Esophagus (tissue), 2 donors: ENCODE measurements around the gene SFMBT2. TPM values are rescaled to one million over a fixed set of nuclear protein-coding genes. Genes with fewer than 3 reads are reported as not detected.

ENCODE experiments used
- H3K27ac ChIP-seq, 2 donors: one replicate each; pipeline ENCODE4 v1.5.1; 2013; ENCODE audit warnings: low read depth in 2 of 2, mild to moderate bottlenecking in 2 of 2, inconsistent platforms in 1 of 2, low read length in 1 of 2, moderate library complexity in 1 of 2
- H3K27me3 ChIP-seq, 2 donors: one replicate each; pipeline ENCODE4 v1.6.1; 2013; ENCODE audit warnings: low read length in 2 of 2, control low read depth in 1 of 2, mild to moderate bottlenecking in 1 of 2; ENCODE audit not compliant: insufficient read depth in 2 of 2, control insufficient read depth in 1 of 2
- H3K36me3 ChIP-seq, 2 donors: one replicate each; pipeline ENCODE4 v1.6.1; 2013; ENCODE audit warnings: low read length in 1 of 2; ENCODE audit not compliant: control insufficient read depth in 2 of 2, insufficient read depth in 2 of 2
- H3K4me1 ChIP-seq, 2 donors: one replicate each; pipeline ENCODE4 v1.6.1; 2013; ENCODE audit warnings: low read length in 1 of 2; ENCODE audit not compliant: control insufficient read depth in 2 of 2, insufficient read depth in 2 of 2
- H3K4me3 ChIP-seq, 2 donors: one replicate each; pipeline ENCODE4 v1.5.1; 2013; ENCODE audit warnings: low read length in 2 of 2, mild to moderate bottlenecking in 2 of 2, low read depth in 1 of 2, moderate library complexity in 1 of 2
- H3K9me3 ChIP-seq, 2 donors: one replicate each; pipeline ENCODE4 v1.6.1; 2013; ENCODE audit warnings: mild to moderate bottlenecking in 2 of 2, low read depth in 1 of 2, low read length in 1 of 2, moderate library complexity in 1 of 2; ENCODE audit not compliant: control insufficient read depth in 2 of 2, insufficient read depth in 1 of 2
- WGBS, 2 donors: extraction: QIAGEN DNeasy Blood & Tissue Kit; methylation state at CpG; one replicate each; pipeline ENCODE4 v1.1.7; 2013; 5-methylcytosine and 5-hydroxymethylcytosine counted together
- polyA plus RNA-seq, 2 donors: library from polyadenylated mRNA; stranded (reverse); fragments of 200-250 nt; gene quantifications; one replicate each; pipeline ENCODE4 v1.2.3, GENCODE V29; 2013
- donor health status: healthy with polysubstance abuse.
- donor health status: Bipolar disorder and iron deficiency.

SFMBT2 gene
- polyA plus RNA-seq, 2 donors, result 0.45 to 0.55 TPM

- WGBS, 2 donors, result 73 to 82% methylated on average over 12 of the region's 12 CpGs
- H3K27me3 ChIP-seq, result no peaks in the 10 kb centered on the region
- H3K4me3 ChIP-seq, result no peak overlapping the region
- no peaks in the 10 kb centered on the region for H3K36me3 ChIP-seq
- H3K27ac ChIP-seq, result no peak overlapping the region
- H3K9me3 ChIP-seq, result no peaks in the 10 kb centered on the region
- no peaks in the 10 kb centered on the region for H3K4me1 ChIP-seq
Measured at GRCh38 chr10:7441403-7442147, 30.7 kb upstream of the SFMBT2 start.

GRCh38 chr10:7439696-7440095 is 28.9 kb upstream of the SFMBT2 start:
- Histone ChIP-seq H3K9me3 (no peaks in the 10 kb centered on the region), H3K27ac (no peak overlapping the region), H3K4me3 (no peak overlapping the region), H3K4me1 (no peaks in the 10 kb centered on the region), H3K27me3 (no peaks in the 10 kb centered on the region), H3K36me3 (no peaks in the 10 kb centered on the region)
- WGBS, 2 donors, result 82 to 83% methylated on average over 7 of the region's 7 CpGs

- no peaks in the 10 kb centered on the region for H3K27me3 ChIP-seq
- no peak overlapping the region for H3K4me3 ChIP-seq
- 63 to 67% methylated on average over 19 of the region's 19 CpGs for WGBS, 2 donors
- no peaks in the 10 kb centered on the region for H3K36me3 ChIP-seq
- no peaks in the 10 kb centered on the region for H3K4me1 ChIP-seq
- no peaks in the 10 kb centered on the region for H3K9me3 ChIP-seq
- H3K27ac ChIP-seq, result no peak overlapping the region
Measured at GRCh38 chr10:7438196-7438986, 27.6 kb upstream of the SFMBT2 start.

GRCh38 chr10:7436490-7437100 is 25.8 kb upstream of the SFMBT2 start:
- Histone ChIP-seq H3K9me3 (no peaks in the 10 kb centered on the region), H3K4me1 (no peaks in the 10 kb centered on the region), H3K4me3 (no peak overlapping the region), H3K27me3 (peaks cover 0 to 2% of the 10 kb centered on the region in 2 donors), H3K36me3 (no peaks in the 10 kb centered on the region), H3K27ac (no peak overlapping the region)
- WGBS, 2 donors, result 88 to 91% methylated on average over 3 of the region's 3 CpGs

- Histone ChIP-seq H3K27ac (no peak overlapping the region), H3K4me1 (no peaks in the 10 kb centered on the region)
- 55 to 64% methylated on average over 2 of the region's 2 CpGs for WGBS, 2 donors
Measured at GRCh38 chr10:7435674-7436073, 24.8 kb upstream of the SFMBT2 start.

GRCh38 chr10:7434378-7434777 is 23.5 kb upstream of the SFMBT2 start:
- Histone ChIP-seq H3K9me3 (no peaks in the 10 kb centered on the region), H3K4me1 (no peaks in the 10 kb centered on the region), H3K4me3 (no peak overlapping the region), H3K27ac (no peak overlapping the region), H3K27me3 (peaks cover 0 to 2% of the 10 kb centered on the region in 2 donors), H3K36me3 (no peaks in the 10 kb centered on the region)
- 79 to 89% methylated on average over 5 of the region's 5 CpGs for WGBS, 2 donors

More at GRCh38 chr10:7435674-7436073, 24.8 kb upstream of the SFMBT2 start:
- peaks cover 0 to 2% of the 10 kb centered on the region in 2 donors for H3K27me3 ChIP-seq
- no peaks in the 10 kb centered on the region for H3K36me3 ChIP-seq
- H3K9me3 ChIP-seq, result no peaks in the 10 kb centered on the region
- no peak overlapping the region for H3K4me3 ChIP-seq

- no peaks in the 10 kb centered on the region for H3K36me3 ChIP-seq
- no peaks in the 10 kb centered on the region for H3K4me1 ChIP-seq
- no peaks in the 10 kb centered on the region for H3K9me3 ChIP-seq
- H3K4me3 ChIP-seq, result no peak overlapping the region
- 56 to 66% methylated on average over 8 of the region's 8 CpGs for WGBS, 2 donors
- peaks cover 0 to 2% of the 10 kb centered on the region in 2 donors for H3K27me3 ChIP-seq
- H3K27ac ChIP-seq, result no peak overlapping the region
Measured at GRCh38 chr10:7433861-7434260, 23.0 kb upstream of the SFMBT2 start.

GRCh38 chr10:7432884-7433726 is 22.3 kb upstream of the SFMBT2 start:
- H3K4me3 ChIP-seq, result no peak overlapping the region
- H3K27me3 ChIP-seq, result peaks cover 0 to 2% of the 10 kb centered on the region in 2 donors
- no peaks in the 10 kb centered on the region for H3K4me1 ChIP-seq
- H3K27ac ChIP-seq, result no peak overlapping the region
- no peaks in the 10 kb centered on the region for H3K36me3 ChIP-seq
- 30 to 32% methylated on average over 19 of the region's 19 CpGs for WGBS, 2 donors
- H3K9me3 ChIP-seq, result no peaks in the 10 kb centered on the region
